Chondrocyte (in vitro differentiated cells): ENCODE data around the gene MPHOSPH8. TPM values are rescaled to one million over a fixed set of nuclear protein-coding genes. Genes with fewer than 3 reads are reported as not detected.

Experiments used
- DNase-seq: peaks from one replicate; pipeline ENCODE4 v3.0.0; 2021; ENCODE audit warnings: mixed read lengths, low spot score
- H3K27ac Mint-ChIP-seq: one replicate; pipeline ENCODE4 v1.8.0; 2021; ENCODE audit warnings: mild to moderate bottlenecking, moderate library complexity, mixed read lengths; ENCODE audit not compliant: unreplicated experiment
- H3K27me3 Mint-ChIP-seq: 2 replicates; pipeline ENCODE4 v1.8.0; 2021; ENCODE audit warnings: low read depth, mixed read lengths
- H3K36me3 Mint-ChIP-seq: 2 replicates; pipeline ENCODE4 v1.8.0; 2021; ENCODE audit warnings: low read depth, mixed read lengths
- H3K4me1 Mint-ChIP-seq: 2 replicates; pipeline ENCODE4 v1.8.0; 2021; ENCODE audit warnings: low read depth, mild to moderate bottlenecking, mixed read lengths
- H3K4me3 Mint-ChIP-seq: one replicate; pipeline ENCODE4 v1.8.0; 2021; ENCODE audit warnings: mild to moderate bottlenecking, moderate library complexity, mixed read lengths; ENCODE audit not compliant: unreplicated experiment
- H3K9me3 Mint-ChIP-seq: 2 replicates; pipeline ENCODE4 v1.8.0; 2021; ENCODE audit warnings: low read depth, mixed read lengths
- total RNA-seq: library from RNA; stranded (reverse); gene quantifications from 3 replicates; pipeline ENCODE4 v1.2.1, GENCODE V29; 2021
- TF ChIP-seq, protein P1 (sequence below): fragments of 200-600 bp; sonication (generic); IDR thresholded peaks from 2 replicates; pipeline ENCODE4 v1.5.0; 2021; ENCODE audit warnings: antibody characterized with exemption, mild to moderate bottlenecking, moderate library complexity

Gene MPHOSPH8
- total RNA-seq, 1 donor from 2014 or later = 24.7 TPM

DNA sequence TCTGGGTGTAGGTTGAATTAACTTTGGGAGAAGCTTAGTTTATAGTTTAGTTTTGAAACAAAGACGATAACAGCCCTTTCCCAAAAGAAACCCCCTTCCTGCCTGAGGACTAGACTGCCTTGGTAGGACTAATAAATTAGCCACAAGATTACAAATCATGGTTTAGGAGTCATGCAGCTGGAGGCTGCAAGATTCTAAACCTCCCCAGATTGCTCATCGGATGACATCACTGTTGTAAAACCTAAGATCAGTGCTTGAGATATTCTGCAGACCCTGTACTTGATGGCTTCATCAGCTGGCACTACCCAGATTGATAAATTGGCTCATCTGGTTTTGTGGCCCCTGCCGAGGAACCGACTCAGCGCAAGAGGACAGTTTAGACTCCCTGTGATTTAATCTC, 35.9 kb upstream of the MPHOSPH8 start:
- no peak overlapping the region for H3K27ac Mint-ChIP-seq
- no peaks in the 10 kb centered on the region for H3K9me3 Mint-ChIP-seq
- peaks cover 7% of the 10 kb centered on the region for H3K27me3 Mint-ChIP-seq
- H3K36me3 Mint-ChIP-seq = no peaks in the 10 kb centered on the region
- peaks cover under 1% of the 10 kb centered on the region for H3K4me1 Mint-ChIP-seq
- DNase-seq = no peak
- no peak overlapping the region for H3K4me3 Mint-ChIP-seq
- TF ChIP-seq, protein P1, sequence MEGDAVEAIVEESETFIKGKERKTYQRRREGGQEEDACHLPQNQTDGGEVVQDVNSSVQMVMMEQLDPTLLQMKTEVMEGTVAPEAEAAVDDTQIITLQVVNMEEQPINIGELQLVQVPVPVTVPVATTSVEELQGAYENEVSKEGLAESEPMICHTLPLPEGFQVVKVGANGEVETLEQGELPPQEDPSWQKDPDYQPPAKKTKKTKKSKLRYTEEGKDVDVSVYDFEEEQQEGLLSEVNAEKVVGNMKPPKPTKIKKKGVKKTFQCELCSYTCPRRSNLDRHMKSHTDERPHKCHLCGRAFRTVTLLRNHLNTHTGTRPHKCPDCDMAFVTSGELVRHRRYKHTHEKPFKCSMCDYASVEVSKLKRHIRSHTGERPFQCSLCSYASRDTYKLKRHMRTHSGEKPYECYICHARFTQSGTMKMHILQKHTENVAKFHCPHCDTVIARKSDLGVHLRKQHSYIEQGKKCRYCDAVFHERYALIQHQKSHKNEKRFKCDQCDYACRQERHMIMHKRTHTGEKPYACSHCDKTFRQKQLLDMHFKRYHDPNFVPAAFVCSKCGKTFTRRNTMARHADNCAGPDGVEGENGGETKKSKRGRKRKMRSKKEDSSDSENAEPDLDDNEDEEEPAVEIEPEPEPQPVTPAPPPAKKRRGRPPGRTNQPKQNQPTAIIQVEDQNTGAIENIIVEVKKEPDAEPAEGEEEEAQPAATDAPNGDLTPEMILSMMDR = no peak

- DNase-seq = no peak
- no peaks in the 10 kb centered on the region for H3K36me3 Mint-ChIP-seq
- H3K4me1 Mint-ChIP-seq = peaks cover 5% of the 10 kb centered on the region
- TF ChIP-seq, protein P1 = peak; percentile 56
- H3K27me3 Mint-ChIP-seq = no peaks in the 10 kb centered on the region
- H3K27ac Mint-ChIP-seq = no peak overlapping the region
- H3K4me3 Mint-ChIP-seq = peak overlapping the region; percentile 69
- no peaks in the 10 kb centered on the region for H3K9me3 Mint-ChIP-seq
These were observed 31.4 kb upstream of the MPHOSPH8 start for GRCh38 chr13:19601749-19602725.

DNA sequence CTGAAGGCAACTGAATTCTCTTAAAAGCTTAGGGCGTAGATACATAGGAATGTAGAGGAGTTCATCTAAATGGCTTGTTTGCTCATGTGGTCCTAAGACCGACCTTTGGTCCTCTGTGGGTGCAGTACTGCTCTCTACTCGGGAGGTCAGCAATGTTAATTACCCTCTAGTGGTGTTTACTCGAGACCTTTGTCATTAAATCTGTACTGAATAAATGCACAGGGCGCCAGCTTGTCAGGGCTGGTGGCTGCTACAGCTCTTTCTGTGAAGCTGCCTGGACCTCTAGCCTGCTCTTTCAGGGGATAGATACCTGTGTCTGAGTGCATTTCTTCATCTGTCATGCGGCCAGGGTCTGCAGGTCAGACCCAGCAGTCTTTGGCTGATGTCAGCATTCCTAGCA, 29.2 kb upstream of the MPHOSPH8 start:
- Mint-ChIP-seq H3K27me3 (no peaks in the 10 kb centered on the region), H3K9me3 (no peaks in the 10 kb centered on the region), H3K27ac (no peak overlapping the region), H3K36me3 (peaks cover 1% of the 10 kb centered on the region), H3K4me3 (no peak overlapping the region), H3K4me1 (peaks cover 5% of the 10 kb centered on the region)
- TF ChIP-seq, protein P1 = no peak
- DNase-seq = no peak

GRCh38 chr13:19605161-19605955, 28.1 kb upstream of the MPHOSPH8 start:
- peaks cover 5% of the 10 kb centered on the region for H3K4me1 Mint-ChIP-seq
- TF ChIP-seq, protein P1 = no peak
- H3K27ac Mint-ChIP-seq = no peak overlapping the region
- no peaks in the 10 kb centered on the region for H3K9me3 Mint-ChIP-seq
- peaks cover 1% of the 10 kb centered on the region for H3K36me3 Mint-ChIP-seq
- no peak for DNase-seq
- H3K4me3 Mint-ChIP-seq = no peak overlapping the region
- H3K27me3 Mint-ChIP-seq = no peaks in the 10 kb centered on the region

DNA sequence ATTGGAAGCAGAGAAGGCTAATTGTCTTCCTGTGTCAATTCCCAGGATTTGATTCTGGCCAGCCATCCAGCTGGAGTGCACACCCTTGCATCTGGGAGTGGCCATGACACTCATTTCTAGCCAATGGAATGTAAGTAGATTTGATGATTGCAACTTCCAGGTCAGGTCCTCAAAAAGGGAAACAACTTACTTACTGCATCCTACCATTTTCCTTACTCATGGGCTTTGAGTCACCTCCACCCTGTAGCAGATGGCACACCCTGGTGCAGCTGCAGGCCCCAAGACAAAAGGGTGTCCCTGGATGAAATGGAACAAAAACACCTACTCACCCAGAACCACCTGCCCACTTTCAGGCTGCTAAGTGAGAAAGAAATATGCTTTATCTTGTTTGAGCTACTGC, 27.3 kb upstream of the MPHOSPH8 start:
- Mint-ChIP-seq H3K27me3 (no peaks in the 10 kb centered on the region), H3K4me3 (no peak overlapping the region), H3K4me1 (peaks cover 5% of the 10 kb centered on the region), H3K9me3 (no peaks in the 10 kb centered on the region), H3K27ac (no peak overlapping the region), H3K36me3 (peaks cover 1% of the 10 kb centered on the region)
- TF ChIP-seq, protein P1 = no peak
- no peak for DNase-seq
